ENCODE data around the gene AP1G2.
"Not testable (repeated sequence)": the region's sequence is repeated elsewhere in the genome, so short reads cannot be mapped to it uniquely, and the experiment has no call there.

Gene AP1G2

DNA sequence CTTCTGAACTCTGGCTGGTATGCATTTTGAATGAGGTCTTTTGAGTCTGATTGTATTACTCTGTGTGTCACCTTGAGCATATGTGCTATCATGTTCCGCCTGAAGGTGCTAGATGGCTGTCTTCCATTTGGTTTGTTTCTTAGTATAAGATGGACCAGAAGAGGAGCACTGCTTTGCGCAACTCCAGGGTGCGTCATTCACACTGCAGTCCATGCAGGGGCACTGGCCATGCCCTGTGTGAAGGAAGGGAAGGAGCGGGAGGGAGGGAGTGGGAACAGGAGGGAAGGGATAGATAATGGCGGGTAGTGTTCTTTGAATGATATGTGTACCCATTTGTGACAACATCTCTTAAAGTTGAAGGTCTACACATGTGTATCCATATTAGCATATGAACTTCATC is 24.2 kb downstream of the AP1G2 start:
- no peak for FAIRE-seq
- DNase-seq (ENCODE audit: insufficient read length, low spot score) = no peak
- TF ChIP-seq POLR2A (IDR thresholded peaks at IDR 0.05; ENCODE audit: low read depth, low read length) (no peak), PAX5 (IDR thresholded peaks at IDR 0.05; ENCODE audit: insufficient read depth, low read length, severe bottlenecking) (no peak), TAF1 (IDR thresholded peaks at IDR 0.05; ENCODE audit: low read depth, low read length) (no peak), POLR2AphosphoS5 (IDR thresholded peaks at IDR 0.05; ENCODE audit: low read depth, low read length) (no peak), SPI1 (IDR thresholded peaks at IDR 0.05; ENCODE audit: low read depth, low read length) (no peak), POU2F2 (IDR thresholded peaks at IDR 0.05; ENCODE audit: low read depth, low read length) (no peak)

DNA sequence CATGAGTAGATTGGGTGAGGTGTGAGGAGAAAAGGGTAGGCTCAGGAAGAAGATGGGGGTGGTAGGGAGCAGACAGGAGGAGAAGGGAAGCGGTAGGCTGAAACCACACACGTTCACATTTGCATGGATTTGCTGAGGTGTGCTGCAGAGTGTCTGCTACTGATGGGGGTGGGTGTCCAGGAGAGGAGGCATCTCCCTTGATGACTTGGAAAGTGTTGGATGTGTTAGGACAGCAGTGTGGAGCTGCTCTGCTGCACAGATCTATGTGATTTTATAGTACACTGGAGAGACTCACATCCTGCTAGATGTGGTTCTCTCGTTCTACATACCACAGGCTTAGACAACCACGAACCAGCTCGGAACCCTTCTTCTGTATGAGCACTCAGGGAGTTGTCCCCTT is 25.3 kb downstream of the AP1G2 start:
- DNase-seq (ENCODE audit: insufficient read length, low spot score) = no peak
- FAIRE-seq = no peak
- TF ChIP-seq POU2F2 (IDR thresholded peaks at IDR 0.05; ENCODE audit: low read depth, low read length) = no peak
- TF ChIP-seq PAX5 (IDR thresholded peaks at IDR 0.05; ENCODE audit: insufficient read depth, low read length, severe bottlenecking) = no peak
- TF ChIP-seq POLR2AphosphoS5 (IDR thresholded peaks at IDR 0.05; ENCODE audit: low read depth, low read length) = no peak
- TF ChIP-seq TAF1 (IDR thresholded peaks at IDR 0.05; ENCODE audit: low read depth, low read length) = no peak
- no peak for TF ChIP-seq SPI1 (IDR thresholded peaks at IDR 0.05; ENCODE audit: low read depth, low read length)
- TF ChIP-seq POLR2A (IDR thresholded peaks at IDR 0.05; ENCODE audit: low read depth, low read length) = no peak

DNA sequence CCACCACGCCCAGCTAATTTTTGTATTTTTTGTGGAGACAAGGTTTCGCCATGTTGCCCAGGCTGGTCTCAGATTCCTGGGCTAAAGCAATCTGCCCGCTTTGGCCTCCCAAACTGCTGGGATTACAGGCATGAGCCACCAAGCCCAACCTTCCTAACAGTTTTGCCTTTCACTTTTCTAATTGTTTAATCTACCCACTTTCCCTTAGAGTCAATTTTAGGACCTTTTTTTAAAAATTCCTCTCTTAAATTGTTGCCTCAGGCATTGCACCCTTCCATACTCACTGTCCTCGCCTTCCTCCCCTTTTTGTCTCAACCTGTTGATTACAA is 27.5 kb downstream of the AP1G2 start:
- DNase-seq (ENCODE audit: insufficient read length, low spot score) (no peak), FAIRE-seq (no peak)
- no peak for TF ChIP-seq POLR2AphosphoS5 (IDR thresholded peaks at IDR 0.05; ENCODE audit: low read depth, low read length)

DNA sequence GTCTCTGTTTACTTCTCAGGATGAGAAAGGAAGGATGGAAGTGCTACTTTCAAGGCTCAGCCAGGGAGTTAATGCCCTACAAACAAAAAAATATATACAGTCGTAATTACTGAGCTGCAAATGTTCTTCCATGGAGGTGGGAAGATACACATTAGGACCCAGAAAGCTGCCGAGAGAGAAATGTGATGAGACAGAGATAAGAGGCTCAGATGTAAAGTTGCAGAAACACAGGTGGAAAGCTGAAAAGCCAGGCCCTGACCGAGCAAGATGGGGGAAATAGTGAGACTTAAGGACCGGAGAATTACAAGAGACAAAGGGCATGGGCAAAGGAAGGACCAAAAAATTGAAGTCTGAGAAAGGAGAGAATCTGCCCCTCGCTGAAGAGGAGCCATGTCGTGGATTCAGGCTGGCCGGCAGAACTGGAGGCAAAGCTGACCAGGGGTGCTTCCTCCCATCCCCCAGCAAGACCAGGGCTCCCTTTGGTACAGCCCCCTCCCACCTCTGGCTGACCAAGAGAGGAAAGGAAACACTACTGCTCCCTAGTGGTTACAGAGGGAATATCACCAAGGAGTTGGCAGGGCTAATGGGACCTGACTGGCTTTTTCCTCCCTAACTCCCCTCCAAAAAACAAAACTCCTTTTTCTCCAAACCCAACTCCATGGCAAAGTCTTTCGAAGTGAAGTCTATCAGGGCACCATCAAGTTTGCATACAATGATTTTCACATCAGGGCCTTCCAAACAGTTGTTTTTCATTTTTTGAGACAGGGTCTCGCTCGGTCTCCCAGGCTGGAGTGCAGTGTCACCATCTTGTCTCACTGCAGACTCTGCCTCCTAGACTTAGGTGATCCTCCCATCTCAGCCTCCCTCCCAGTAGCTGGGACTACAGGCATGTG is 28.1 kb downstream of the AP1G2 start:
- DNase-seq (ENCODE audit: insufficient read length, low spot score) = peak; percentile 61
- peak; percentile 94 for FAIRE-seq
- TF ChIP-seq SPI1 (IDR thresholded peaks at IDR 0.05; ENCODE audit: low read depth, low read length) (no peak), TAF1 (IDR thresholded peaks at IDR 0.05; ENCODE audit: low read depth, low read length) (no peak), PAX5 (IDR thresholded peaks at IDR 0.05; ENCODE audit: insufficient read depth, low read length, severe bottlenecking) (no peak), POLR2A (IDR thresholded peaks at IDR 0.05; ENCODE audit: low read depth, low read length) (no peak), POU2F2 (IDR thresholded peaks at IDR 0.05; ENCODE audit: low read depth, low read length) (no peak), POLR2AphosphoS5 (IDR thresholded peaks at IDR 0.05; ENCODE audit: low read depth, low read length) (no peak)

DNA sequence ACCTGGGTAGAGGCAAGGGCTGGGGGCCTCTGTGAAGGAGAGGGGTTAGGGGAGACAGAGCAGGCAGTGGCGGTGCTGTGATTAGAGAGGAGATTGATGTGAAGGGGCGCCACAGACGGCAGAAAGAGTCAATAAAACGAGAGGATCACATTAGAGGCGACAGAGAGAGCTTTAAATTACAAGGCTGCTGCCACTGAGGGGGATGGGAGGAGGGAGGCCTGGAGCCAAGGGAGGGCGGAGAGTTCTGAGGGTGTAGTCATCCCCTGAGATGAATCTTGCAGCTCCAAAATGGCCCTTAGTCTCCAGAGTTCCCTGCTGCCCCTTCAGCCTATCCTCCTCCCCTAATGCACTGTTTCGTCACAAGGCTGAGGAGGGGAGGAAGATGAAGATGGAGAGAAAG is 28.8 kb downstream of the AP1G2 start:
- DNase-seq (ENCODE audit: insufficient read length, low spot score) = no peak
- no peak for FAIRE-seq
- no peak for TF ChIP-seq SPI1 (IDR thresholded peaks at IDR 0.05; ENCODE audit: low read depth, low read length)
- TF ChIP-seq PAX5 (IDR thresholded peaks at IDR 0.05; ENCODE audit: insufficient read depth, low read length, severe bottlenecking) = no peak
- no peak for TF ChIP-seq POLR2AphosphoS5 (IDR thresholded peaks at IDR 0.05; ENCODE audit: low read depth, low read length)
- no peak for TF ChIP-seq TAF1 (IDR thresholded peaks at IDR 0.05; ENCODE audit: low read depth, low read length)
- TF ChIP-seq POU2F2 (IDR thresholded peaks at IDR 0.05; ENCODE audit: low read depth, low read length) = no peak
- no peak for TF ChIP-seq POLR2A (IDR thresholded peaks at IDR 0.05; ENCODE audit: low read depth, low read length)

DNA sequence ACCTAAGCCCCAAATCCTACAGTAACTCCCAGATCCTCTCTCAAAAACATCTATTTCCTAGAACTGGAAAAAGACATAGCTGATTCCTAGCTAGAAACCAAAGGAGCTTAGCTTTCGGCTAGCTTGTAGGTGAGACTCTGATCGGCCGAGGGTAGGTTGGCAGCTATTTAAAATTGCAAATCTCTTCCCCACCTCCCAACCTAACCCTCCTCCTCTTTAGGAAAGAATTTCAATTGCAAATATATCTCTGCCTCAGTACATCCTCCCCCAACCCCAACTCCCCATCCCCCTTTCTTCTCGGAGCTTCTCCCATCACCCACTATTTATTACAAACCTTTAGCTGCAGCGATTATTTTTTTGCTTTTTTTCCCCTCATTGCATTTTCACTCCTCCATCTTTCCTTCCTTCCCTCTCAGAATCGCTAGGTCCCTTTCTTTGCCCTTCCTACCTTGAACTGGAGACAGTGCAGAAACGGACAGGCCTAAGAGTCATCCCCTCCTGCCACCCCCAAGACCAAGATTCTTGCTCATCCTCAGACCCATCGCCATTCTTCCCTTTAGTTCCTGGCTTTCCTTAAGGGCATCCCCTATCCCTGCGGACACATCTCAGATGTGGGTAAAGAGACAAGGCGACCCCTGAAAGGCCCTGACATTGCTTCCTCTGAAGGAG is 29.4 kb downstream of the AP1G2 start:
- FAIRE-seq (no peak), DNase-seq (ENCODE audit: insufficient read length, low spot score) (no peak)
- TF ChIP-seq TAF1 (IDR thresholded peaks at IDR 0.05; ENCODE audit: low read depth, low read length) (no peak), POU2F2 (IDR thresholded peaks at IDR 0.05; ENCODE audit: low read depth, low read length) (no peak), PAX5 (IDR thresholded peaks at IDR 0.05; ENCODE audit: insufficient read depth, low read length, severe bottlenecking) (no peak), POLR2A (IDR thresholded peaks at IDR 0.05; ENCODE audit: low read depth, low read length) (no peak), SPI1 (IDR thresholded peaks at IDR 0.05; ENCODE audit: low read depth, low read length) (no peak), POLR2AphosphoS5 (IDR thresholded peaks at IDR 0.05; ENCODE audit: low read depth, low read length) (no peak)

DNA sequence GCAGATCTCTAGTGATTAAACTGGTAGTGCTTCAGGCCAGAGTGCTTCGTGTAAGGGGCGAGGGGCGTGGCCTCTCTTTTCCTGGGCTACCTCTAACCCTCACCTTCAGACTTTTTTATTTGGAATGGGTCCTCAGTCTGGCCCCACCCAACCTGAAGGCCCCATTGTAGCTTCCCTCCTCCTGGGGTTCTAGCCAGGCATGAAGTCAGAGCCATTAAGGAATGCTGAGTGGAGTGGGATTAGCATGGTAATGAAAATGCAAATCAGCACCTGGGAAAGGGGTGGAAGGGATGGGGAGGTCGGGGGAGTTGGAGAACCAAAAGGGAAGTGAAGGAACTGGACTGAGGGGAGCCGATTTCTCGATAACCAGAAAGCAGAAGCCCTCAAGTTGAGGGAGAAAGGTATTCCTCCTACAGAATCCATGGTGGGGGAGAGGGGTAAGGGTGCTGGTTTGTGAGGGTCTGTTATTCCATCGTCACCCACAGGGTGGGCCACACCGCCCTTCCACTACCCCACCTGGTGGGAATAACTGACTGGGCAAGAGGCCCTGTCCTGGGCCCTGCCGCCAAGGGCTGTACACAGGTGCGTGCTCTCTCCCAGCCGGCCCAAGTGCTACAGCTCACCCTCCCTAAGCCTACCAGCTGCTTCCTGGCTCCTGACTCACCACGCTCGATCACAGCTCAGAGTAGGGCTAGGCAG is 30.1 kb downstream of the AP1G2 start:
- no peak for TF ChIP-seq PAX5 (IDR thresholded peaks at IDR 0.05; ENCODE audit: insufficient read depth, low read length, severe bottlenecking)
- TF ChIP-seq POLR2A (IDR thresholded peaks at IDR 0.05; ENCODE audit: low read depth, low read length) = no peak
- TF ChIP-seq POLR2AphosphoS5 (IDR thresholded peaks at IDR 0.05; ENCODE audit: low read depth, low read length) = no peak
- TF ChIP-seq TAF1 (IDR thresholded peaks at IDR 0.05; ENCODE audit: low read depth, low read length) = no peak
- TF ChIP-seq SPI1 (IDR thresholded peaks at IDR 0.05; ENCODE audit: low read depth, low read length) = no peak
- no peak for TF ChIP-seq POU2F2 (IDR thresholded peaks at IDR 0.05; ENCODE audit: low read depth, low read length)
- no peak for DNase-seq (ENCODE audit: insufficient read length, low spot score)
- FAIRE-seq = no peak

DNA sequence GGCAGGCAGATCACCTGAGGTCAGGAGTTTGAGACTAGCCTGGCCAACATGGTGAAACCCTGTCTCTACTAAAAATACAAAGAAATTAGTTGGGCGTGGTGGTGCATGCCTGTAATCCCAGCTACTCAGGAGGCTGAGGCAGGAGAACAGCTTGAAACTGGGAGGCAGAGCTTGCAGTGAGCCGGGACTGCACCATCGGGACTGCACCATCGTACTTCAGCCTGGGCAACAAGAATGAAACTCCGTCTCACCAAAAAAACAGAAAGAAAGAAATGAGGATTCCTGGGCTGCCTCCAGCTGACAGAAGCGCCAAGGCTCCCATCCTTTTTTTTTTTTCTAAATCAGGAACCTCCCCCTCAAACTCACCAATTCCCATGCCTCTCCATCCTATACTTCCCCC is 30.7 kb downstream of the AP1G2 start:
- not testable (repeated sequence) for FAIRE-seq; DNase-seq (ENCODE audit: insufficient read length, low spot score)

- no peak for TF ChIP-seq POLR2AphosphoS5 (IDR thresholded peaks at IDR 0.05; ENCODE audit: low read depth, low read length)
- TF ChIP-seq SPI1 (IDR thresholded peaks at IDR 0.05; ENCODE audit: low read depth, low read length) = no peak
- TF ChIP-seq TAF1 (IDR thresholded peaks at IDR 0.05; ENCODE audit: low read depth, low read length) = no peak
- no peak for TF ChIP-seq POU2F2 (IDR thresholded peaks at IDR 0.05; ENCODE audit: low read depth, low read length)
- TF ChIP-seq POLR2A (IDR thresholded peaks at IDR 0.05; ENCODE audit: low read depth, low read length) = no peak
- no peak for TF ChIP-seq PAX5 (IDR thresholded peaks at IDR 0.05; ENCODE audit: insufficient read depth, low read length, severe bottlenecking)
- no peak for FAIRE-seq
Observed at GRCh38 chr14:23536494-23536893, 31.1 kb downstream of the AP1G2 start.

More at GRCh38 chr14:23536494-23536893, 31.1 kb downstream of the AP1G2 start:
- DNase-seq (ENCODE audit: insufficient read length, low spot score) = no peak

Data from GM12891 (cell line).